ENCODE results near the gene CD44. TPM values are rescaled to one million over a fixed set of nuclear protein-coding genes. Genes with fewer than 3 reads are reported as not detected.

CD44 gene
- total RNA-seq, 1 donor from 2014 or later, result 155 TPM

DNA sequence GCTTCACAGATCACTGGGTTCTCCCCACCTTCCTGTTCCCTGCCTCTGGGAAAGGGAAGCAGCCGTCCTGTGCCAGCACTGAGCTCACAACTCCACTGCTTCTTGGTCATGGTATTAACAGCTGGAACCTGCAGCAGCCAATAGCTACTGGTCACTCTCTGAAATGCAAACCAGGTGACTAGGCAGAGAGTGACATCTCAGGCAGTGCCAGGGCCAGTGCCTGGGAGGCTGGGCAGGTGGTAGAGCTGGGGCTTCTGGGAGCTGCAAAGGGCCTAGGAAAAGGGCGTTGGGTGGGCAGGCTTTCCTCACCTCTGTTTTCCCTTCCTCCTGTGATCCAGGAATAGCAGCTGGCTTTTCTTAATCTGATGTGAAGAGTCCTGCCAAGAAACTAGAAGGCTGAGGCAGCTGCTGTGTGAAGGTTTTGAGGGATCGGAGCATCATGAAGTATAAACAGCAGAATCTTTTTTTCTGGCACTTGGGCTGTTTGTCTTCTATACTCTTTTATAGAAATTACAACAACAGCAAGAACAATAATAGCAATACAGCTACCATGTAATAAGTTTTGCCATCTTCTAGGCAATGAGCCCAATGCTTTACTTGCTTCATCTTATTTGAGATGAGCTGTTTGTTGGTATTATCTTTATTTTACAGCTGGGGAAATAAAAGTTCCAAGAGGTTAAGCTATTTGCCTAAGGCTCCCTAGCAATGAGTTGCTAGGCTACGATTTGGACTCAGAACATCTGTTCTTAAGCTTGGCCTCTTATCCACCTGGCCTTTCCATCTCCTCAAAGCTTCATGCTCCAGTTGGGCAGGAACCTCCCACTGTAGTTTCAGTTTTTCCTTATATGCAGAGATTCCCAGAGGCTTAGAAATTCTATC, 22.0 kb upstream of the CD44 start:
- no peaks in the 10 kb centered on the region for H3K36me3 Mint-ChIP-seq (ENCODE audit: low read depth, unreplicated experiment)
- H3K4me3 Mint-ChIP-seq (ENCODE audit: unreplicated experiment), result no peak overlapping the region
- peaks cover 5% of the 10 kb centered on the region for H3K4me1 Mint-ChIP-seq (ENCODE audit: unreplicated experiment)
- no peak for DNase-seq (ENCODE audit: low spot score)
- no peaks in the 10 kb centered on the region for H3K9me3 Mint-ChIP-seq (ENCODE audit: unreplicated experiment)
- H3K27ac Mint-ChIP-seq (ENCODE audit: unreplicated experiment), result no peak overlapping the region
- H3K27me3 Mint-ChIP-seq (ENCODE audit: unreplicated experiment), result no peaks in the 10 kb centered on the region
- TF ChIP-seq, protein P1, sequence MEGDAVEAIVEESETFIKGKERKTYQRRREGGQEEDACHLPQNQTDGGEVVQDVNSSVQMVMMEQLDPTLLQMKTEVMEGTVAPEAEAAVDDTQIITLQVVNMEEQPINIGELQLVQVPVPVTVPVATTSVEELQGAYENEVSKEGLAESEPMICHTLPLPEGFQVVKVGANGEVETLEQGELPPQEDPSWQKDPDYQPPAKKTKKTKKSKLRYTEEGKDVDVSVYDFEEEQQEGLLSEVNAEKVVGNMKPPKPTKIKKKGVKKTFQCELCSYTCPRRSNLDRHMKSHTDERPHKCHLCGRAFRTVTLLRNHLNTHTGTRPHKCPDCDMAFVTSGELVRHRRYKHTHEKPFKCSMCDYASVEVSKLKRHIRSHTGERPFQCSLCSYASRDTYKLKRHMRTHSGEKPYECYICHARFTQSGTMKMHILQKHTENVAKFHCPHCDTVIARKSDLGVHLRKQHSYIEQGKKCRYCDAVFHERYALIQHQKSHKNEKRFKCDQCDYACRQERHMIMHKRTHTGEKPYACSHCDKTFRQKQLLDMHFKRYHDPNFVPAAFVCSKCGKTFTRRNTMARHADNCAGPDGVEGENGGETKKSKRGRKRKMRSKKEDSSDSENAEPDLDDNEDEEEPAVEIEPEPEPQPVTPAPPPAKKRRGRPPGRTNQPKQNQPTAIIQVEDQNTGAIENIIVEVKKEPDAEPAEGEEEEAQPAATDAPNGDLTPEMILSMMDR (IDR thresholded peaks at IDR 0.05; ENCODE audit: unreplicated experiment), result no peak

DNA sequence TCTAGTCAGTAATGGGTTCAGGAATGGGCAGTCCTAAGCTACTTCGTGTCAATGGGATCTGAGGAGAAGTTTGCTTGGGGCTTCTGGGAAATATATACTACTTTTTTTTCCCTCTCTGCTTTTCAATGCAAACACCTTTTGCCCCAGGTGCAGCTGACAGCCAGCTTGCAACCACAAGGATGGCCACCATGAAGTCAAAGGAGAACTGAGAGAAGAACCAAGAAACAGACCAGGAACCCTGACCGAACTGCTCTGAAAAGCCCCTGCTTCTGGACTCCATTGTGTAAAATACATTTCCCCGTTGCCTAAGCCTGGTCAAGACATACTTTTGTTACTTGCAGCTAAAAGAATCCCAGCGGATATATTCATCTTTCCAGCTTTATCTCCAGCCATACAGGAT, 20.1 kb upstream of the CD44 start:
- TF ChIP-seq, protein P1 (IDR thresholded peaks at IDR 0.05; ENCODE audit: unreplicated experiment), result no peak
- no peak overlapping the region for H3K4me3 Mint-ChIP-seq (ENCODE audit: unreplicated experiment)
- DNase-seq (ENCODE audit: low spot score), result no peak
- H3K27me3 Mint-ChIP-seq (ENCODE audit: unreplicated experiment), result no peaks in the 10 kb centered on the region
- H3K27ac Mint-ChIP-seq (ENCODE audit: unreplicated experiment), result no peak overlapping the region
- no peaks in the 10 kb centered on the region for H3K9me3 Mint-ChIP-seq (ENCODE audit: unreplicated experiment)
- peaks cover 5% of the 10 kb centered on the region for H3K4me1 Mint-ChIP-seq (ENCODE audit: unreplicated experiment)
- H3K36me3 Mint-ChIP-seq (ENCODE audit: low read depth, unreplicated experiment), result no peaks in the 10 kb centered on the region

DNA sequence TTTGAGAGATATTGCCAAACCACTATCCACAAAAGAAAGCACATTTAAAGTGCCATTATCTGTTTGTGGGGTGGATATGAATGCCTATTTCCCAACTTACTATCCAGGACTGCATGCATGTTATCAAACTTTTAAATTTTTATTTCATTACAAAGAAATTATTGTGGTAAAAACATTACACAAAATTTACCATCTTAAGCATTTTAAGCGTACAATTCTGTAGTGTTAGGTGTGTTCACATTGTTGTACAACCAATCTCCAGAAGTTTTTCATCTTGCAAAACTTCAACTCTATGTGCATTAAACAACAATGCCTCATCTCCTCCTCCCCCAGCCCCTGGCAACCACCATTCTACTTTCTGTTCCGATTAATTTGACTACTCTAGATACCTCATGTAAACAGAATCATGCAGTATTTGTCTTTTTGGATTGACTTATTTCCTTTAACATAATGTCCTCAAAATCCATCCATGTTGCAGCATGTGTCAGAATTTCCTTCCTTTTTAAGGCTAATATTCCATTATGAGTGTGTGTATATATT, 17.6 kb upstream of the CD44 start:
- H3K36me3 Mint-ChIP-seq (ENCODE audit: low read depth, unreplicated experiment), result no peaks in the 10 kb centered on the region
- H3K27me3 Mint-ChIP-seq (ENCODE audit: unreplicated experiment), result no peaks in the 10 kb centered on the region
- no peak for DNase-seq (ENCODE audit: low spot score)
- no peaks in the 10 kb centered on the region for H3K9me3 Mint-ChIP-seq (ENCODE audit: unreplicated experiment)
- TF ChIP-seq, protein P1 (IDR thresholded peaks at IDR 0.05; ENCODE audit: unreplicated experiment), result no peak
- no peak overlapping the region for H3K4me3 Mint-ChIP-seq (ENCODE audit: unreplicated experiment)
- no peak overlapping the region for H3K27ac Mint-ChIP-seq (ENCODE audit: unreplicated experiment)
- H3K4me1 Mint-ChIP-seq (ENCODE audit: unreplicated experiment), result peaks cover 13% of the 10 kb centered on the region

- TF ChIP-seq, protein P1 (IDR thresholded peaks at IDR 0.05; ENCODE audit: unreplicated experiment), result no peak
- H3K9me3 Mint-ChIP-seq (ENCODE audit: unreplicated experiment), result no peaks in the 10 kb centered on the region
- peaks cover 14% of the 10 kb centered on the region for H3K4me1 Mint-ChIP-seq (ENCODE audit: unreplicated experiment)
- no peak overlapping the region for H3K27ac Mint-ChIP-seq (ENCODE audit: unreplicated experiment)
- no peak overlapping the region for H3K4me3 Mint-ChIP-seq (ENCODE audit: unreplicated experiment)
- no peak for DNase-seq (ENCODE audit: low spot score)
- no peaks in the 10 kb centered on the region for H3K36me3 Mint-ChIP-seq (ENCODE audit: low read depth, unreplicated experiment)
- no peaks in the 10 kb centered on the region for H3K27me3 Mint-ChIP-seq (ENCODE audit: unreplicated experiment)
These were observed 16.7 kb upstream of the CD44 start for GRCh38 chr11:35122308-35122707.
